IgD-negative memory B cell (primary cell): ENCODE measurements around the gene DGCR2. TPM values are rescaled to one million over a fixed set of nuclear protein-coding genes. Genes with fewer than 3 reads are reported as not detected.

Experiments used
- H3K27ac Mint-ChIP-seq, 3 donors: one replicate each; pipeline ENCODE4 v1.8.0; 2020 to 2022; ENCODE audit warnings: mild to moderate bottlenecking in 3 of 3, mixed read lengths in 3 of 3, moderate library complexity in 1 of 3
- H3K27me3 Mint-ChIP-seq: one replicate; pipeline ENCODE4 v1.8.0; 2021; ENCODE audit warnings: mixed read lengths
- H3K36me3 Mint-ChIP-seq: one replicate; pipeline ENCODE4 v1.8.0; 2020; ENCODE audit warnings: mild to moderate bottlenecking, mixed read lengths
- H3K4me1 Mint-ChIP-seq, 3 donors: one replicate each; pipeline ENCODE4 v1.8.0; 2020 to 2022; ENCODE audit warnings: mixed read lengths in 3 of 3, mild to moderate bottlenecking in 1 of 3
- H3K4me3 Mint-ChIP-seq, 4 donors: one replicate each; pipeline ENCODE4 v1.8.0; 2020 to 2022; ENCODE audit warnings: mild to moderate bottlenecking in 4 of 4, mixed read lengths in 4 of 4, moderate library complexity in 3 of 4
- H3K9me3 Mint-ChIP-seq, 3 donors: one replicate each; pipeline ENCODE4 v1.8.0; 2020 to 2021; ENCODE audit warnings: mixed read lengths in 3 of 3, mild to moderate bottlenecking in 1 of 3
- polyA plus RNA-seq: library from polyadenylated mRNA; unstranded; fragments of 300-500 nt; fragmentation: Illumina TruSeq; gene quantifications from one replicate; pipeline ENCODE4 v1.2.3, GENCODE V29; 2021

The DGCR2 gene
- polyA plus RNA-seq, 1 donor from 2014 or later, result 29.1 TPM

DNA sequence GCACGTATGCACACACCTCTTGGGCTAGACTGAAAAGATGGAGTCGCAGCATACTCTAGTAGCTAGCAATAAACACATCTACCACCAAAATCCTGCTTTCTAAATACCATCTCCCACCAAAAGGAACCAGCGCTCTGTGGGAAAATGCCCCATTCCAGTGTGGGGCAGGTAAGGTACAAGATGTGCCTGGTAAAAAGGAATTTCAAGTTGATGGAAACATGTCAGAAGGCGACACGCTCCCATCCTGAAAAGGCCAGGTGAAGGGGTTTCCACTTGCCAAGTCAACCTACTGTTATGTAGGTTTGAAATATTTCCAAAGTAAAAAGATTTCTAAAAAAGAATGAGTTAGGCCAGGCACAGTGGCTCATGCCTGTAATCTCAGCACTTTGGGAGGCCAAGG lies 8.8 kb downstream of the DGCR2 start:
- Mint-ChIP-seq H3K4me1 (peaks cover 37 to 66% (median 57%) of the 10 kb centered on the region in 3 donors), H3K36me3 (no peaks in the 10 kb centered on the region), H3K27ac (no peak overlapping the region), H3K4me3 (no peak overlapping the region), H3K27me3 (peaks cover 3% of the 10 kb centered on the region), H3K9me3 (no peaks in the 10 kb centered on the region)

DNA sequence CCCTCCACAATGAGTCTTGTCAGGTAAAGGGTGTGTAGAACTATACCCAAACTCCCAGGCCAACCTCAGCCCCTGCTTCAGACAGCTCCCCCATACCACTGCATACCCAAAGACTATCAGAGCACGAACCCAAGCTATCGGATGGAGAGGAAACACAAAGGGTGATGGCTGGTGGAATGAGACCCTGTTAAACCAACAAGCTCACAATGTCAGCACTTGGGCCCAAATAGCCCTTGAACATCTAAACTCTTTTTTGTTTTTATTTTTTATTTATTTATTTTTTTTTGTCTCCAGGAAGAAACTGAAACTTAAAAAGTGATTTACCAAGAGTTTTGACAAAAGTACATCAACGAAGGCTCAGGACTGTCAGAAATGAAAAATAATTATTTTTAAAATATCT lies 10.6 kb downstream of the DGCR2 start:
- H3K4me3 Mint-ChIP-seq, result peak overlapping the region in 1 of 4 donors; percentile 71

DNA sequence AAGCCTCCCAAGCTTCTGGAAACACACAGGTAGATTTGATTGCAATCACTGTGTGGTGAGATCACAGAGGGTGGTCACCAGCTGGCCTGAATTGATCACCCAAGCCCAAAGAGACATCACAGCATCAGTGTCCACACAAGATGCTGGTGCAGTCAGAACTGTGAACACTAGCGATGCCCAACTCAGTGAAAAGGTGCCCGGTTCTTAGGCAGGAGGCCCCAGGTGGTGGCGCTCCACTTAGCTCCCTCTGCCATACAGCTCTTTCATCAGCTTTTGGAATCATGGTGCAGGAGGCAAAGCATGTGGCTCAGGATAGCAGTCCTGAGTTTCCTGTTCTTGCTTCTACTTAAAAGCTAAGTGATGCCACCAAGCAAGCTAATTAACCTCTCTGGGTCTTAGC lies 11.1 kb downstream of the DGCR2 start:
- Mint-ChIP-seq H3K9me3 (no peaks in the 10 kb centered on the region), H3K4me1 (peaks cover 34 to 56% (median 42%) of the 10 kb centered on the region in 3 donors), H3K27me3 (peaks cover 3% of the 10 kb centered on the region), H3K27ac (peak overlapping the region in 1 of 3 donors; percentile 81), H3K36me3 (no peaks in the 10 kb centered on the region), H3K4me3 (peak overlapping the region in 1 of 4 donors; percentile 71)

More for the DNA sequence above, 10.6 kb downstream of the DGCR2 start:
- no peaks in the 10 kb centered on the region for H3K36me3 Mint-ChIP-seq
- peaks cover 34 to 57% (median 44%) of the 10 kb centered on the region in 3 donors for H3K4me1 Mint-ChIP-seq
- H3K27me3 Mint-ChIP-seq, result peaks cover 3% of the 10 kb centered on the region
- no peaks in the 10 kb centered on the region for H3K9me3 Mint-ChIP-seq
- H3K27ac Mint-ChIP-seq, result no peak overlapping the region

DNA sequence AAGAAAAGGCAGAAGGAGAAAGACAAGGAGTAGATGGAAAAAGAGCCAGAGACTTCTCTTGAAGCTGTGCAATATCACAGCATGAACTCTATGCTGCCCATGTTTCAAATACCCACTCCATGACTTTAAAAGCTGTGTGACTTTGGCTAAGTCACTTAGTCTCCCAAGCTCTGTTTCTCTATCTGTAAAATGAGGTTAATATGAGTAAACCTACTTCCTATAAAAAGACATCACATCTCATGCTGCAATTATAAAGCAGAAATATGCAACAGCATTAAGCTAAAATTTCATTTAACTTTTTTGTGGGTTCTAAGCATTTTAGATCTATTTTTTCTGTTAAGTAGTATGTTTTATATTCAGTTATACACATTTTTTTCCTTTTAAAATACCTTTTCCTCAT lies 11.6 kb downstream of the DGCR2 start:
- Mint-ChIP-seq H3K4me3 (no peak overlapping the region), H3K9me3 (no peaks in the 10 kb centered on the region), H3K27ac (peak overlapping the region in 1 of 3 donors; percentile 81), H3K36me3 (no peaks in the 10 kb centered on the region), H3K4me1 (peaks cover 30 to 54% (median 38%) of the 10 kb centered on the region in 3 donors), H3K27me3 (peaks cover 3% of the 10 kb centered on the region)

DNA sequence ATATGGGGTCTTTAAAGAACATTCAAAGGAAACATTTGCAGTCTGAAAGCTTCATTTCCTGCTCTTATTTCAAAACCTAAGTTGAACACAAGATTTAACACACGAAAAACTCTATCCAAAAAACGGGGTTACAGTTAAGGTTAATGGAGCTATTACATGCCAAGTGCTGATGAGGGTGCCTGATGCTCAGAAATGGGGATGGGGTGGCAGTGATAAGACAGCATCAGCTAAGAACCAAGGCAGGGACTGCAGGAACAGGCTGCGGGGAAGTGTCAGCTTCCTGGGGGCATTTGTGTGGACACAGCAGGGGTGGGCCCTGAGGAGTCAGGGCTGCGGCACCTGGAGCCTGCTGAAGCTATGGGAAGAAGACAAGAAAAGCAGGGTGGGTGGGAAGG lies 12.2 kb downstream of the DGCR2 start:
- Mint-ChIP-seq H3K4me1 (peaks cover 26 to 51% (median 35%) of the 10 kb centered on the region in 3 donors), H3K4me3 (peak overlapping the region in 2 of 4 donors; percentile 77 to 84), H3K36me3 (no peaks in the 10 kb centered on the region), H3K27ac (peak overlapping the region; percentile 6 to 88 (median 87)), H3K9me3 (no peaks in the 10 kb centered on the region), H3K27me3 (peaks cover 3% of the 10 kb centered on the region)

DNA sequence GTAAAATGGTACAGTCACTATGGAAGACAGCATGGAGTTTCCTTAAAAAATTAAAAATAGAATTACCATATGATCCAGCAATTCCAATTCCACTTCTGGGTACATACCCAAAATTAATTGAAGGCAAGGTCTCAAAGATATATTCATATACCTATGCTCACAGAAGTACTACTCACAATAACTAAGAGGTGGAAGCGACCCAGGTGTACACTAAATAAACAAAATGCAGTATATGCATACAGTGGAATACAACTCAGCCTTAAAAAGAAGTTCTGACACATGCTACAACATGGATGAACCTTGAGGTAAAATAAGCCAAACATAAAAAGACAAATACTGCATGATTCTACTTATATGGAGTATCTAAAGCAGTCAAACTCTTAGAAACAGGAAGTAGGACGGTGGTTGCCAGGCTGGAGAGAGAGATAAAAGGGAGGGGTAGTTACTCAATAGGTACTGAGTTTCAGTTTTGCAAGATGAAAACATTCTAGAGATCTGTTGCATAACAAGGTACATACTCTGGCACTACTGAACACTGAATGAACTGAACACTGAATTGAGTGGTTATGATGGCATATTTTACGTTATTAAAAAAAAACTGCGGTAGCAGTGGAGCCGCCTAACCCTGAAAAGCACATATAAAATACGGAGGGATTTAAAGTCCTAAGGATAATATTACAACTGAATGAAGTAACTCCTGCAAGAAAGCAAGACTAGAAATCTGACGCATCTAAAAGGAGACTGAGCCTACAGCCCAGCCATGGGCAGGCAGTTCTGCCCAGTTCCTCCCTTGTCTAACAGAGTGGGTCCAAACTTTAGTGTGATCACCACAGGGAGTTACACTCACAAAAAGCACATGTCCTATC lies 12.8 kb downstream of the DGCR2 start:
- Mint-ChIP-seq H3K4me3 (peak overlapping the region; percentile 1 to 84 (median 56)), H3K27me3 (peaks cover 3% of the 10 kb centered on the region), H3K36me3 (no peaks in the 10 kb centered on the region), H3K9me3 (no peaks in the 10 kb centered on the region), H3K4me1 (peaks cover 20 to 45% (median 31%) of the 10 kb centered on the region in 3 donors), H3K27ac (peak overlapping the region; percentile 6 to 88 (median 87))

DNA sequence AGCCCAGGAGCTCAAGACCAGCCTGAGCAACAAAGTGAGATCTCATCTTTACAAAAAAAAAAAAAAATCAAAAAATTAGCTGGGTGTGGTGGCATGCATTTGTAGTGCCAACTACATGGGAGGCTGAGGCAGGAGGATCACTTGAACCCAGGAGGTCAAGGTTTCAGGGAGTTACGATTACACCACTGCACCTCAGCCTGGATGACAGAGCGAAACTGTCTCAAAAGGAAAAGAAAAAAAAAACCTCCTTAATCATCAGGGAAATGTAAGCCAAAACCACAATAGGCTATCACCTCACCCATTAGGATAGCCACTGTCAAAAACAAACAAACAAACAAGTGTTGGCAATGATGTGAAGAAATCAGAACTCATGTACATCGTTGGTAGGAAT lies 13.4 kb downstream of the DGCR2 start:
- Mint-ChIP-seq H3K27me3 (peaks cover 3% of the 10 kb centered on the region), H3K9me3 (no peaks in the 10 kb centered on the region), H3K27ac (peak overlapping the region in 1 of 3 donors; percentile 31), H3K36me3 (no peaks in the 10 kb centered on the region), H3K4me1 (peaks cover 24 to 49% (median 34%) of the 10 kb centered on the region in 3 donors), H3K4me3 (peak overlapping the region in 2 of 4 donors; percentile 14 to 66)

DNA sequence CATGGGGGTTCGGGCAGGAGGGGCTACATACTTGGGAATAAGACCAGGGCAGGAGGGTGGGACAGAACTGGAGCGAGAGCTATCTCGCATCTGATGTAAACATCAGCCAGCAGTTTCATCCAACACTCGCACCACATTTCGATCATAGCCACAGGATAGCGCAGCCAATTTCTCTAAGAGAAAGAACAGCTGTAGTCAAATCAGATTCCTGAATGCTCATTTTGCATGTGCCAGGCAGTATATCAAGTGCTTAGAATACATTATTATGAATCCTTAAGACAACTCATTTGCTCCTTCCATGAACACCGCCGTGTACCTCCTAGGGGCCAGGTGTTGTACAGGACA lies 14.5 kb downstream of the DGCR2 start:
- Mint-ChIP-seq H3K27me3 (peaks cover 3% of the 10 kb centered on the region), H3K9me3 (no peaks in the 10 kb centered on the region), H3K36me3 (no peaks in the 10 kb centered on the region), H3K4me1 (peaks cover 26 to 47% (median 34%) of the 10 kb centered on the region in 3 donors), H3K27ac (peak overlapping the region in 1 of 3 donors; percentile 51), H3K4me3 (no peak overlapping the region)

DNA sequence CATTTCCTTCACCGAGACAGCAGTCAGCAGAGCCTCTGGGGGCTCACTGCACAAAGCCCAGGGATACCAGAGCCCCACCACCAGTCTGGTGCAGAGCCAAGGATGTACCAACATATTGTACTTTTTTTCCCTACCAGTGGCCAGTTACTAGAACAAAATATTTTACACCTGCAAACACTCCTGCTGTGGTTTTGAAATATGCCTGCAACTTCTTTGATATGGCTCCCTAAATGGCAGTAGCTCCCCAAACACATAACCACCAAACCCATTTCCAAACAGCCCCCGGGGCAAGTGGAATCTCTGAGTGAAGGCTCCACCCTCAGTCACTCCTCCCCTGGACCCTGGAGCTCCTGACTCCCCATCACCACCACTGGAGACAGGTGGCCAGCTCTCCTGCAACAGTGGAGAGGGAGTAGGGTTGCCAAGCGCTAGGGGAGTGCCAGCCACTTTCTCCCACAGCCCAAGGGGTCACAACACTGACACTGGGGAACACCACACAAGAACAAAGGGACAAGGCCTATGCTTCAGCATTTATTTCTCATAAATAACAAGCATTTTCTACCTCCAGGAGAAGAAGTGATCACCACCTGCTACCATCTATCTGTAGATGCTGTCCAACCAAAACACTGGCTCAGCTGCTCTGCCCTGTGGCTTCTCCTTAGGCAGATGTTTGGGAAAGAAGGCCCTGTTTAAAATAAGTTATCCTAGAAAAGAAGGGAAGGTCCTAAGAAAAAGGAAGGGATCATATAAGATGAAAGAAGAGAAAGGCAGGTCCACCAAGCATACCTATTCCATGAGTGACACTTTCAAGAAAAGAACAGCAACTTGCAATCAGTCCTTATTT lies 15.1 kb downstream of the DGCR2 start:
- Mint-ChIP-seq H3K27me3 (peaks cover 3% of the 10 kb centered on the region), H3K27ac (peak overlapping the region in 1 of 3 donors; percentile 51), H3K9me3 (no peaks in the 10 kb centered on the region), H3K4me1 (peaks cover 28 to 45% (median 35%) of the 10 kb centered on the region in 3 donors), H3K4me3 (peak overlapping the region in 1 of 4 donors; percentile 22), H3K36me3 (no peaks in the 10 kb centered on the region)

DNA sequence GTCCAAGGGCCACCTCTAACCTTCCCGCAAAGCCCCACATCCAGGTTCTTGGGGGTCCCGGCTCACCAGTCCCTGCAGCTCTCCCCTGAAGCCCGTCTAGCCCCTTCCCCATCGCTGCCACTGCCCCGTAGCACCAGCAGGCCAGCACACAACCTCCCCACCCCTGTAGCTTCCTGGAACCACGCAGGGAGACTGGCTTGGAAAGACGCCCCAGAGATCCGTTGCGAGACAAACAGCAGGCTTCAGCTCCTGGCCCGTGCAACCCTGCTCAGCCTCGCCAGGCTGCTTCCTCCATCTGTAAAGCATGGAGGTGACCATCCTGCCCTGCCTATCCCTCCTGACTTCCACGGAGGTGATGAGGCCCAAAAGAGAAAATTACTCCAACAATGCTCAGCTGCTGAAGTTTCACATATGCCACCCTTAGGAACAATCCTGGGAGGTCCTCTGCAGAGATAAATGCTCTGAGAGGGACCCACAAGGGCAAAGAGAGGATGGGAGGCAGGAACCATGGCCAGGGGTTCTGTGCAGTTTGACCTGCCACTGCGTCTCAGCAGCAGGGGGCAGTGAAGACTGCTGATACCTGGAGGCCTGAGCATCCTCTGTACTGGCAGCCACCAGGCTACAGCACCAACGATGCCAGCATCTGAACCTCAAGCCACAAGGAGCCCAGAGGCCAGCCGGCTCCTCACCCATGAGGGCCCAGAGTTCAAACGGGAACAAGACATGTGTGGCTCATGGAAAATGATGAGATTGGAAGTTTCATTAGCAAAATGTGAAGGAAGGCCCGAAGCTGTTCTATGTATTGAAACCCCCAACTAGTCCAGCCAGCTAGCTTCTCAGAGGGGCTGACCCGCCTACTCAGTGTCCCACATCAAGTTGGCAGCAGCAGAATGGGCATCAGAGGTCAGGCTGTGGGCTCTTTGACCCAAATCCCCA lies 16.1 kb downstream of the DGCR2 start:
- Mint-ChIP-seq H3K4me3 (peak overlapping the region in 1 of 4 donors; percentile 22), H3K27ac (peak overlapping the region in 2 of 3 donors; percentile 46 to 64), H3K9me3 (no peaks in the 10 kb centered on the region), H3K27me3 (peaks cover 3% of the 10 kb centered on the region), H3K36me3 (peaks cover 1% of the 10 kb centered on the region), H3K4me1 (peaks cover 31 to 43% (median 37%) of the 10 kb centered on the region in 3 donors)

DNA sequence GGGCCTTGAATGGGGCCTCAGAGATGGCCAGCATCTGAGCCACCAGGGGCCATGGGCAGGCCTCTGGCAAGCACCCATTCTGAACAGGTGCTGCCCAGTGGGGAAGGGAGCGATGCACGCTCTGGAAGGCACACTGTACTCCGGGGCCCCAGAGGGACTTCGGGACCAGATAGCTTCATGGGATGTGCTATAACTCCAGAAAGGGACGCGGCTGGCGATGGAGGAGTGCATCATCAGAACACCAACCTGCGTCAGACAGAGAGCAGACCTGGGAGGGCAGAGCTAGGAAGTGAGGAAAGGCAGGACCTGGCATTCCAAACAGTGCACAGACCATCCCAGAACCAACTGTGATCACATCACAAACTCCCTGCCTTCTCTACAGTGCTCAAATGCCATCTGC lies 16.8 kb downstream of the DGCR2 start:
- peak overlapping the region in 1 of 4 donors; percentile 57 for H3K4me3 Mint-ChIP-seq
- peaks cover 31 to 37% (median 35%) of the 10 kb centered on the region in 3 donors for H3K4me1 Mint-ChIP-seq
- H3K36me3 Mint-ChIP-seq, result peaks cover 1% of the 10 kb centered on the region
- peaks cover 3% of the 10 kb centered on the region for H3K27me3 Mint-ChIP-seq
- no peaks in the 10 kb centered on the region for H3K9me3 Mint-ChIP-seq
- H3K27ac Mint-ChIP-seq, result no peak overlapping the region

DNA sequence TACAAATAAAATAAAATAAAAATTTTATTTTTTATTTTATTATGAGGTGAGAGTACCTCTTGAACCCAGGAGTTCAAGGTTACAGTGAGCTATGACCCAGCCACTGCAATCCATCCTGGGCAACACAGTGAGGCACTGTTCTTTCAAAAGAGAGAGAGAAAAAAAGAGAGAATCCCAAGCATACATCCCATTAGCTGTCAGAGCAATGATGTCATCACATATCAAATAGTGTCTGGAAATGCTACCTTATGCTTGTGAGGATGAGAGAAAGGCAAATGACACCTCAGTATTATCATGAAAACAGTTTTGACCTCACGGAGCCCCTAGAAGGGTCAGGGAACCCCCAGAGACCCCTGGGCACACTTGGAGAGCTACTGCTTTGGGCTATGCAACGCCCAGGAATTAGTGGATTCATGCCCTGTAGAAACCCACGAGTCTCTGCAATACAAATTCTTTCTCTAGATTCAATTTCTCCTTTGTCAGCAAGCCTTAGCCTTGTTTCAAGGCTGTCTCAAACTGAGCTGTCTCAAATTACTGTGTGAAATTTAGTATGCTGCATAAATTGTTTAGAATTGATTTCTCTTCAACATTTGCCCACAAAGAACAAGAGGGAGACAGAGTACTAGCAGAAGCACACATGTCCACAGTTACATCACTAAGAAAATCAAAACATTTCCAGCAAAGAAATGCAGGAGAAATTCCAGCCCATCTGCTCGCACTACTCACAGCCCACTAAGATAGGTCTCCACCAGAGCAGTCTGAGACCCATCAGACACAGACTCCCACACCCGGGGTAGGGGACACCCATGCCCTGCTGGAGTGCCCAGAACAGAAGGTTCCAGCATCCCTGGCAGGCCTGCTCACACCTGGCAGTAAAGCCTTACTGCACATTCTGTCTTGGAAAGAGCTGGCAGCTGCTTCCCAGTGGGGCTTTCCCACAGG lies 18.1 kb downstream of the DGCR2 start:
- H3K36me3 Mint-ChIP-seq, result peaks cover 1% of the 10 kb centered on the region
- peak overlapping the region in 2 of 3 donors; percentile 13 to 67 for H3K27ac Mint-ChIP-seq
- no peaks in the 10 kb centered on the region for H3K27me3 Mint-ChIP-seq
- peak overlapping the region in 1 of 4 donors; percentile 45 for H3K4me3 Mint-ChIP-seq
- H3K4me1 Mint-ChIP-seq, result peaks cover 19 to 25% (median 23%) of the 10 kb centered on the region in 3 donors
- H3K9me3 Mint-ChIP-seq, result no peaks in the 10 kb centered on the region

DNA sequence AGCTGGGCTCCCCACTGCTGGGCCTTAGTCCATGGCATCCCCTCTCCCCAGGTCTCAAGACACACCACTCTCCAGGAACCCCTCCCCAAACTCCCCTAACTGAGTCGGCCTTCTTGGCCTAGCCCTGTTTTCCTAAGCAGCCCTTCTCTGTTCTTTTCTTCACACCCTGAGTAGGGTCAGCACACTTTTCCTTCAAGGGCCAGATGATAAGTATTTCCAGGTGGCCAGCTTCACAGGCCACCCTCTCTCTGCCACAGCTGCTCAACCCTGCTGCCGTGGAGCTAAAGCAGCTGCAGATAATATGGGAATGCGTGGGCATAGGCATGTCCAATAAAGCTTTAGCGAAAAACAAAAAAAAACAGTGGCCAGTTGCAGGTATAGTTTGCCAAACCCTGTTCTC lies 24.1 kb downstream of the DGCR2 start:
- Mint-ChIP-seq H3K4me1 (peaks cover 13 to 18% (median 15%) of the 10 kb centered on the region in 3 donors), H3K36me3 (peaks cover 4% of the 10 kb centered on the region), H3K4me3 (no peak overlapping the region), H3K9me3 (no peaks in the 10 kb centered on the region), H3K27ac (no peak overlapping the region), H3K27me3 (no peaks in the 10 kb centered on the region)
